Stimulated activated CD8-positive, alpha-beta memory T cell treated with anti-CD3 and anti-CD28 coated beads, Interleukin-7, amount 100 ng/mL, for 48 hours (primary cell): ENCODE data around the gene ZNF547.
"Not testable (repeated sequence)": the region's sequence is repeated elsewhere in the genome, so short reads cannot be mapped to it uniquely, and the experiment has no call there.

Source experiments
- DNase-seq, 2 donors: peaks; one replicate each; pipeline ENCODE4 v3.0.0-alpha.2; 2020; ENCODE audit warnings: low read depth in 1 of 2; ENCODE audit errors: extremely low read depth in 1 of 2

The ZNF547 gene

DNA sequence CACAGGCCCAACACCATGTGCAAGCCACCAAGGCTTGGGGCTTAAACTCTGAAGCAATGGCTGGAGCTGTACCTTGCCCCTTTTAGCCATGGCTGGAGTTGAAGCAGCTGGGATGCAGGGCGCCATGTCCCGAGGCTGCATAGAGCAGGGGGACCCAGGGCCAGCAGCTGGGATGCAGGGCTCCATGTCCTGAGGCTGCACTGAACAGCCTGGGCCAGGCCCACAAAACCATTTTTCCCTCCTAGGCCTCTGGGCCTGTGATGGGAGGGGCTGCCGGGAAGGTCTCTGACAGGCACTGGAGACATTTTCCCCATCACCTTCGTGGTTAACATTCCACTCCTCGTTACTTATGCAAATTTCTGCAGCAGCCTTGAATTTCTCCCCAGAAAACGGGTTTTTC, 10.8 kb downstream of the ZNF547 start:
- DNase-seq = no peak

DNA sequence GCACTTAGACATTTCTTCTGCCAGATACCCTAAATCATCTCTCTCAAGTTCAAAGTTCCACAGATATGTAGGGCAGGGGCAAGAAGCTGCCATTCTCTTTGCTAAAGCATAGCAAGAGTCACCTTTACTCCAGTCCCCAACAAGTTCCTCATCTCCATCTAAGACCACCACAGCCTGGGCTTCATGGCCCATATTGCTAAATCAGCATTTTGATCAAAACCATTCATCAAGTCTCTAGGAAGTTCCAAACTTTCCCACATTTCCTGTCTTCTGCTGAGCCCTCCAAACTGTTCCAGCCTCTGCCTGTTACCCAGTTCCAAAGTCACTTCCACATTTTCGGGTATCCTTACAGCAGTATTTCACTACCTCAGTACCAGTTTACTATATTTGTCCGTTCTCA, 11.3 kb downstream of the ZNF547 start:
- DNase-seq = not testable (repeated sequence)

DNA sequence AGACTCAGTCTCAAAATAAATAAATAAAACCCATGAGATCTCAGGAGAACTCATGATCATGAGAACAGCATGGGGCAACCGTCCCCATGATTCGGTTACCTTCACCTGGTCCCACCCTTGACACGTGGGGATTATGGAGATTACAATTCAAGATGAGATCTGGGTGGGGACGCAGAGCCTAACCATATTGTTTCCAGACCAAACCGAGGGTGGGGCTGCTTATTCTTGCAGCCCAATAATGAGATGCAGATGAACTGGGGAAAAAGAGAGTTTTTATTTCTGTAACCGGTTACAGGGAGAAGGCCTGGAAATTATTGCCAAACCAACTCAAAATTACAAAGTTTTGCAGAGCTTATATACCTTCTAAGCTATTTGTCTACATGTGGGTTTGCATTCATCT, 12.8 kb downstream of the ZNF547 start:
- no peak for DNase-seq

DNA sequence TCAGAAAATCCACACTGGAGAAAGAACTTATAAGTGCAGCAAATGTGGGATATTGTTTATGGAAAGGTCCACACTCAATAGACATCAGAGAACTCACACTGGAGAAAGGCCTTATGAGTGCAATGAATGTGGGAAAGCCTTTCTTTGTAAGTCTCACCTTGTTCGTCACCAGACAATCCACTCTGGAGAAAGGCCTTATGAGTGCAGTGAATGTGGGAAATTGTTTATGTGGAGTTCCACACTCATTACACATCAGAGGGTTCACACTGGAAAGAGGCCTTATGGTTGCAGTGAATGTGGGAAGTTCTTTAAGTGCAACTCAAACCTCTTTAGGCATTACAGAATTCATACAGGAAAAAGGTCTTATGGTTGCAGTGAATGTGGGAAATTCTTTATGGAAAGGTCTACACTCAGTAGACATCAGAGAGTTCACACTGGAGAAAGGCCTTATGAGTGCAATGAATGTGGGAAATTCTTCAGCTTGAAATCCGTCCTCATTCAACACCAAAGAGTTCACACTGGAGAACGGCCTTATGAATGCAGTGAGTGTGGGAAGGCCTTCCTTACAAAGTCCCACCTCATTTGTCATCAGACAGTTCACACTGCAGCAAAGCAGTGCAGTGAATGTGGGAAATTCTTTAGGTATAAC, 14.3 kb downstream of the ZNF547 start:
- no peak for DNase-seq

DNA sequence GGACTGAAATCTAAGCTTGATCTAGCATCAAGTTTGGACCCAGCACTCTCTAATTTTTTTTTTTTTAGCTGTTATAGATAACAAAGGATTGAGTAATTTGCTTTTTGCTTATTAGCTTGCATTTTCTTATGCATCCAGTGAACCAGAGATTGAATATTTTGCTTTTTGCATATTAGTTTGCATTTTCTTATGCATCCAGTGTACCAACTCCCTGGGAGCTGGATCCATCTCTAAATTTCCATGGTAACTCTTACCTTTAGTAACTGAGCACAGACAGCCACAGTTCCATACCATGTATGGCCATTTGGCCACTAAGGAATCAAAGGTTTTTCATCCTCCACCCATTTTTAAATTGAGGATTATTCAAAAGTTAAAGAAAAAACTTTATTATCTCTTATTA, 17.6 kb downstream of the ZNF547 start:
- no peak for DNase-seq

DNA sequence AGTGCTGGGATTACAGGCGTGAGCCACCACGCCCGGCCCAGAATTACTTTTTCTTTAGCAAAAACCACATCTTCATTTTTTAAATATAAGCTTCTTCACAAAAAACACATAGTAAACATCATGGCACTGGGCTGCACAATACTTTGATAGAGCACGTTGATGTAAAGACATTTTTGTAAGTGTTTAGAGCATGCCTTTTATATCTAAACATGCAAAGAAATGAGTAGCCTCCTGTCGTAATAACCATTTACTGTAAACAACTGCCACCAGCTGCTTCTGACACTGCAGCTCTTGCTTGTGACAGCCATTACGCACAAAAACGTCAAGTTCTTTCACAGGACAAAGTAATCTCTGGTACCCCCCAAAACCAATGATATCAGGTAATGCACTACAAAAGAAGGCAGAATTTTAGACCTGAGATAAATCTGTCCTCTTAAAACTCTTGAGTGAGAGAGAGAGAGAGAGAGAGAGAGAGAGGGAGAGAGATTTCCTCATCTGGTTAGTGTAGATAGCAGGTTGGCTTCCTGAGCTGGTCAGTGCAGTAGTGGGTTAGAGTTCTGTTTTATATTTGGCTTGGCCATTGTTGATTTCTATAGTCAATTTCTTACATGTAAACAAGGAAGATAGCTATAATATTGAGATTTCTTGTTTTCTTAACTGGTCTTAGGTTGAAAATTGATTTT, 19.6 kb downstream of the ZNF547 start:
- DNase-seq = no peak

DNA sequence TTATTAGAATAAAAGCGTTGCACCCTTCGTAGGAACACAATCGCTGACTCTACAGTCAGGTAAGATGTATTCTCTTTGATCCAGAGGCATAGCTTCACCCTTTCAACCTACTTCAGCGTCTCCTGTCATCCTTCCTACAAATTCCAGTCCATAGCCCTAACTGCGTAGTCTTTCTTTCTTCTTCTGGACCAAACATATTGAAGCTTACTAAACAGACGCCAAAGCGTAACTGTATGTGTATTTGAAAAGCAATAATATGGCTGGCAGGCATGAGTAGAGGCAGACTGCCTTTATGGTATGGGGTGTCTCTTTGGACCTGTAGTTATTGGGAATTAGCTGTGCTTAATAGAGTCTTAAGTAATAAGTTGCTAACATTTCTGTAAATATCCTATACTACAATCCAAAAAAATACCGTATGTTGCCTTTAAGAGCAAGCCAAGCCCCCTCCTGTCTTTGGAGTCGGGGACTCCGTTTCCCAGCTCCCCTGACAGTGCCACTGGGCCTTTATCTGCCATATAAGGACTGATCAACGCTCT, 25.9 kb downstream of the ZNF547 start:
- DNase-seq = no peak

DNA sequence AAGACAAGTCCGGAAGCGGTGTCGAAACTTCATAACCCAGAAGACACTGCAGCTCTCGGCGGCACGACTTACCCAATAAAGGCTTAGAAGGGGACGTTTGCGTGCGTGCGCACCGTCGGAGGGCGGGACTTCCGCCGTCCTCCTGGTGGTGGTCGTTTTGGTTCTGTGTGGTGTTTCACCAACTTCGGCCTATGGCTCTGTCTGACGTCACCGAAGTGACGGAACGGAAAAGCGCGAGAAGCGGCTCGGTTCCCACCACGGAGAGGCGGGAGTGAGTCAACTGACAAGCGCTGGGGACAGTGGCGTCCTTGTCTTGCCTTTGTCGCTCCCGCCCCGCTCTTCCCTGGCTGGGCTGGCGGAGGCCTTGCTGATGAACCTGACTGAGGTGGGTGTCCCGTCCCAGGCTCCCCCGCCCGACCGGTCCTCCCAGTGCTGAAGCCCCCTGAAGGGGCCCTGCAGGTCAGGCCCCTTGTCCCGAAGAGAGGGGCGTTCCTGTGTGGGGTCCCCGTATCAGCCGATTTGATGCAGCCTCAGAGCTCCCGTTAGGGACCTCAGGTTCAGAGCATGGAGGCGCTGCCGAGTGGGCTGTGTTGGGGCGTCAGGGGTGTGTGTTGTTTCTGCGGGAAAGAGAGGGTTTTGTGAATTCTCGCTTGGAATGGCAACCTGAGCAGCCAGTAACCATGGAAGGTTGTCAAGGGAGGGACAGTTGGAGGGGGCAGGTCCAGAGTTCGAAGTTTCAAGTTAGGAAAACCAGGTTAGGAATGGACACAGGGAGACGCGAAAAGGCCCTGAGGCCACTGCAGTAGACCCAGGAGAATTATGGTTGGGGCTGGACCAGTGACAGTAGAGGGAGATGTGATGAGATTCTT, 26.6 kb downstream of the ZNF547 start, which contains the start of gene ZNF548:
Gene ZNF548 (plus strand): TSS at position 125 of the 869 bp plus-strand sequence. CDS start 246 bp downstream, at position 371.
- DNase-seq = peak; percentile 94 to 96

DNA sequence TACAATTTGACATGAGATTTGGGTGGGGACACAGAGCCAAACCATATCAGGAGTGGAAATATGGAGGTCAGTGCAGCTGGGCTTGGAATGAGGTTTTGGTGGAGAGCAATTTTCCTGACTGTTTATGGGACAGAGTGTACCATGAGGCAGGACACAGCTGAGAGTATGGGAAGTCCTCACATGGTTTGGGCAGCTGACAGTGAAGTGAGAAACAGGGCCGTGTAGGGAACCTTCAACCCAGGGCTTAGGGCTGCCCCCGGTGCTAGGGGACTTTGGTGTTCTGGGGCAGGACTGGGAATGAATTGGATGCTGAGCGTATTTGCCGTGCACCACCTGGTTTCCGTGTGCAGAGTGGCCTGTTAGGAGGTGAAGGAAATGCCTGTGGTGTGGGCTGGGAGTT, 32.4 kb downstream of the ZNF547 start:
- no peak for DNase-seq

DNA sequence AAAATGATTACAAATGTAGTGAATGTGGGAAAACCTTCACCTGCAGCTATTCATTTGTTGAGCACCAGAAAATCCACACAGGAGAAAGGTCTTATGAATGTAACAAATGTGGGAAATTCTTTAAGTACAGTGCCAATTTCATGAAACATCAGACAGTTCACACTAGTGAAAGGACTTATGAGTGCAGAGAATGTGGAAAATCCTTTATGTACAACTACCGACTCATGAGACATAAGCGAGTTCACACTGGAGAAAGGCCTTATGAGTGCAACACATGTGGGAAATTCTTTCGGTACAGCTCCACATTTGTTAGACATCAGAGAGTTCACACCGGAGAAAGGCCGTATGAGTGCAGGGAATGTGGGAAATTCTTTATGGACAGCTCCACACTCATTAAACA, 35.5 kb downstream of the ZNF547 start:
- no peak for DNase-seq

DNA sequence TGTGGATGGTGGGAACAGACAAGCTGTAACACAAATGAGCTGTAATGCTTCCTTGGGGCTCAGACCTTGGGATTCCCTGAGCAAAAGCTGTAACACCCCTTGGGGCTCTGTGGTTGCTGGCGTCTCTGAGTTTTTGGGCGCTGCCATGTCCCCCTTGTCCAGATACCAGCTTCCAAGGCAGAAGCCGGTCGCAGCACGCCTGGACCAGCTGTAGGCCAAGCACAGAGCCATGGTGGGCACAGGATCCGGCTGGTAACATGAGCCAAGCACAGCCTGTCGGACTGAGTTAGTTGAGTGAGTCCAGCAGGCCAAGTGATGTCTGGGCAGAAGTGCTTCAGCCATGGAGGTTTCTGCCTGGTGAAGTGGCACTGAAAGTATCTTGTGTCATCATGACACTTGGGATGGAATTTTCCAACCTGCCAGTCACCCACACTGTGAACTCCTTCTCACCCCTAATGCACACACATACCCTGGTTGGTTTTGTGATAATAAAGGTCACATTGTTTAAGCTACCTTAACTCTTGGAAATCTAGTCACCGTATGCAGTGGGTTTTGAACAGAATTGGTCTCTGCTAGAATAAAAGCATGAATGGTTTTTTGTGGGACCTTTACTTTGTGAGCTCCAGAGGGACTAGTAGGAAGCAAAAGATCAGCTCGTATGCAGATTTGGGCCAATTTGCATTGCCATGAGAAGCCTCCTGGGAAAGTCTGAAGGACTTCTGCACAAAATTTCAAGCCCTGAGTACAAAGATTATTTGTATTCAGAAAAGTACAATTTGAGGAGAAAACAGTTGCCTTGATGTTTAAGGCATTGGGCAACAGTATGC, 40.6 kb downstream of the ZNF547 start:
- DNase-seq = no peak

DNA sequence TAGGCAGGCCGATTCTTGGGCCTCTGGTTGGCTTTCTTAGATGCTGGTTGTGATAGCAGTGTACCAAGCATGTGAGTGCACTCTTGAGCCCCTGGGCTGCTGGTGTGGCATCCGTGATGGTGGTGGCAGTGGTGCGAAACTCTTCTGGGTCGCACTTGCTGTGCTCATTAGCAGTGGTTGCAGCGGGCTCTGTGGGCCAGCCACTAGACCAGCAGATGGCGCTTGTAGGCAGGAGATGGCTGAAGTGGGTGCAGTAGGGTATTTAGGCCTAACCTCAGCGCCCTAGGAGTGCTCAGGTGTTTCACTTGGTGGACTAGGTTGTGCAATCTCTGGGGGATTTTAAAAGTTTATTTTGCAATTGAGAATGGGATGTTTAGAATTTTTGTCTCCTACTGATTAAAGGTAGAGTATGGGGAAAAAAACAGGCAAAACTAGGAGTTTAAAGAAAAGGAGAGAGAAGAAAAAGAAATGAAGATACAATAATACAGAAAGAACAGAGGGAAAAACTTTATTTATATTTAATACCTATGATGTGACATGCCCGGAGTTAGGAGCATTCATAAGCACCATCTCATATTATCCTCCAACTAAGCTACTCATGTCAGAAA, 43.3 kb downstream of the ZNF547 start:
- peak; percentile 43 to 49 for DNase-seq

DNA sequence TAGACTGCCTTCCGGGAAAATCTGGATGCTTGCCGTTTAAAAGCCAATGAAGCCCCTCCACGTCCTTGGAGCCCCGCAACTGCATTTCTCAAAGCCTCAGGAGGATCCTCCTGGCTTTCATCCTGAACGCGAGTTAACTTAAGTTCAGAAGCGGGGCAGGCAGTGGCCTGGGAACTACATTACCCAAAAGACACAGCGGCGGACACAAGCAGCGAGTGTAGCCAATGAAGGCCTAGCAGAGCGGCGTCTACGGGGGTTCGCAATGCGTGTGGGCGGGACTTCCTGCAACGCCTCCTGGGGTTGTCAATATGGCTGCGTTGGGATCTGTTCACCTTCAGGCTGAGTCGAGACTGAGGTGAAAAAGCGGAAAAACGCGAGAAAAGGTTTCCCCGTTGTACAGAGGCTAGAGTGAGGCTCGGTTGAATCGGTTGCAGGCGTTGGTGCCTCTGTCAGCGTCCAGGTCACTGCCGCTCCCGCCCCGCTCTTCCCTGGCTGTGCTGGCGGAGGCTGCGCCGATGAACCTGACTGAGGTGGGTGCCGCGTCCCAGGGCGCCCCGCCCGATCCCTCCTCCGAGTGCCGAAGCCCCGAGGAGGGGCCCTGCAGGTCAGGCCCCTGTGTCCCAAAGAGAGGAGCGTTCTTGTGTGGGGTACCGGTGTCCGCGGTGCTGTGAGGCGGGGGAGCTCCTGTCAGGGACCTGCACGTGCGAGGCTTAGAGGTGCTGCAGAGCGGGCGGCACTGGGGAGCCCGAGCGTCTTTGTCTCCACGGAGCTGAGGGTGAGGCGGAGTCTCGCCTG, 47.7 kb downstream of the ZNF547 start, which contains the start of gene ZNF17:
Gene ZNF17 (plus strand): TSS at position 285 of the 795 bp plus-strand sequence. CDS start 2,455 bp downstream, outside the sequence.
- peak; percentile 76 to 89 for DNase-seq

DNA sequence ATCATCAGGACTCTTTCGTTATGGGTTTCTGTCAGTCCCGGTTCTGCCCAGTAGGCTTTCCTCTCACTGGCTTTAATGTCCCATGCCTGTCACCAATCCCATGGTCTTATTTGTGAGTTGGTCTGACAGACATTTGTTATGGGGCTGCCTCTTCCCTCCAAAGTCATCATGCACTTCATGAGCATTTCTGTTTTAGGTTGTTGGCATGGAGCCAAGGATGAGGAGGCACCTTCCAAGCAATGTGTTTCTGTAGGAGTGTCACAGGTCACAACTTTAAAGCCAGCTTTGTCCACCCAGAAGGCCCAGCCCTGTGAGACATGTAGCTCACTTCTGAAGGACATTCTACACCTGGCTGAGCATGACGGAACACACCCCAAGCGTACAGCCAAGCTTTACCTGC, 56.1 kb downstream of the ZNF547 start:
- no peak for DNase-seq

DNA sequence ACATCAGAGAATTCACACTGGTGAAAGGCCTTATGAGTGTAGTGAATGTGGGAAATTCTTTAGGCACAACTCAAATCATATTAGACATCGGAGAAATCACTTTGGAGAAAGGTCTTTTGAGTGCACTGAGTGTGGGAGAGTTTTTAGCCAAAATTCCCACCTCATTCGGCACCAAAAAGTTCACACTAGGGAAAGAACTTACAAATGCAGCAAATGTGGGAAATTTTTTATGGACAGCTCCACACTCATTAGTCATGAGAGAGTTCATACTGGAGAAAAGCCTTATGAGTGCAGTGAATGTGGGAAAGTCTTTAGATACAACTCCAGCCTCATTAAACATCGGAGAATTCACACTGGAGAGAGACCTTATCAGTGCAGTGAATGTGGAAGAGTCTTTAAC, 57.7 kb downstream of the ZNF547 start:
- DNase-seq = no peak
